K562 (cell line): ENCODE results near the gene NFIC. TPM values are rescaled to one million over a fixed set of nuclear protein-coding genes. Genes with fewer than 3 reads are reported as not detected.

Source experiments
- AFF1 ChIP-seq, 2 experiments: fragments of 450-650 bp; IDR thresholded peaks; 2 replicates each; pipeline ENCODE4 v1.6.1; 2018; ENCODE audit warnings: mild to moderate bottlenecking in 2 of 2, low read depth in 1 of 2; ENCODE audit not compliant: partially characterized antibody in 2 of 2
- ARID1B ChIP-seq: fragments of 450-650 bp; IDR thresholded peaks from 2 replicates; pipeline ENCODE4 v1.6.1; 2016; ENCODE audit warnings: antibody characterized with exemption, mild to moderate bottlenecking, inconsistent platforms
- ATF6 ChIP-seq: sonication (generic); formaldehyde crosslinking; IDR thresholded peaks from 2 replicates; pipeline ENCODE4 v1.4.0; 2020; ENCODE audit warnings: mild to moderate bottlenecking, missing genetic modification reagents
- CHD2 ChIP-seq: IDR thresholded peaks from 2 replicates; pipeline ENCODE4 v1.6.1; 2011; ENCODE audit warnings: low read depth, low read length
- EHMT2 ChIP-seq: fragments of 450-650 bp; IDR thresholded peaks from 2 replicates; pipeline ENCODE4 v1.6.1; 2018; ENCODE audit warnings: antibody characterized with exemption
- FOXP4 ChIP-seq: sonication (generic); formaldehyde crosslinking; IDR thresholded peaks from 2 replicates; pipeline ENCODE4 v1.8.0; 2022; ENCODE audit warnings: mild to moderate bottlenecking, missing genetic modification reagents, borderline replicate concordance
- HMGXB4 ChIP-seq: sonication (generic); formaldehyde crosslinking; IDR thresholded peaks from 2 replicates; pipeline ENCODE4 v1.8.1; 2023; ENCODE audit warnings: mild to moderate bottlenecking, missing genetic modification reagents
- MAFF ChIP-seq: IDR thresholded peaks from 2 replicates; pipeline ENCODE4 v1.6.1; 2012; ENCODE audit warnings: low read length, improper control_type of control experiment
- MEF2A ChIP-seq: IDR thresholded peaks from 2 replicates; pipeline ENCODE4 v1.6.1; 2011; ENCODE audit warnings: low read depth, mild to moderate bottlenecking, low read length, moderate library complexity; ENCODE audit not compliant: control insufficient read depth
- MTF1 ChIP-seq: fragments of 250-450 bp; sonication (Bioruptor Pico); IDR thresholded peaks from 2 replicates; pipeline ENCODE4 v1.9.0; 2021; ENCODE audit warnings: moderate library complexity, mild to moderate bottlenecking, inconsistent platforms, borderline replicate concordance
- PHB ChIP-seq: fragments of 250-450 bp; sonication (Bioruptor Pico); IDR thresholded peaks from 2 replicates; pipeline ENCODE4 v1.5.0; 2021
- SAFB ChIP-seq: fragments of 200-400 bp; formaldehyde crosslinking; IDR thresholded peaks from 2 replicates; pipeline ENCODE4 v1.6.1; 2017; ENCODE audit warnings: low read depth, low read length, borderline replicate concordance
- SAP30 ChIP-seq: fragments of 200-600 bp; sonication (generic); IDR thresholded peaks from 2 replicates; pipeline ENCODE4 v1.6.1; 2012; ENCODE audit warnings: borderline replicate concordance, low read depth, mild to moderate bottlenecking, moderate library complexity, low read length, control low read depth, inconsistent platforms; ENCODE audit not compliant: insufficient read depth, poor library complexity, severe bottlenecking
- YY1 ChIP-seq, 3 experiments: IDR thresholded peaks; 2 replicates each; pipeline ENCODE4 v1.6.1; 2011; ENCODE audit warnings: low read length in 2 of 3, mild to moderate bottlenecking in 2 of 3, moderate library complexity in 2 of 3, borderline replicate concordance in 1 of 3, control low read depth in 1 of 3, low read depth in 1 of 3; ENCODE audit not compliant: insufficient read depth in 3 of 3, insufficient replicate concordance in 2 of 3, control insufficient read depth in 1 of 3, insufficient read length in 1 of 3; ENCODE audit errors: extremely low read depth in 1 of 3
- ZNF197 ChIP-seq: fragments of 200-800 bp; sonication (Bioruptor generic); IDR thresholded peaks from 2 replicates; pipeline ENCODE4 v1.6.1; 2016; ENCODE audit warnings: low read depth, missing genetic modification characterization, missing compliant biosample characterization
- polyA plus RNA-seq, 8 experiments: library from polyadenylated mRNA; depleted of rRNA in 4 of 8; stranded (reverse) in 5 of 8; unstranded in 3 of 8; fragments of >200 nt; fragmentation: Nextera tagmentation in 2 of 8; fragmentation: Illumina TruSeq in 1 of 8; extraction: Ambion mirVana in 2 of 8; extraction: Trizol in 1 of 8; gene quantifications; 2 replicates each; pipeline versions ENCODE4 v1.2.1 to v1.2.3, GENCODE V29; 2011 to 2014; ENCODE audit warnings: inconsistent platforms in 1 of 8, missing spikeins in 1 of 8
- total RNA-seq, 7 experiments: library from RNA; depleted of rRNA in 6 of 7; stranded (reverse); fragments of >200 nt in 6 of 7; fragmentation: Illumina TruSeq in 2 of 7; extraction: Trizol in 2 of 7; gene quantifications; 2 replicates each; pipeline versions ENCODE4 v1.2.1 to v1.2.3, GENCODE V29; 2011 to 2021; ENCODE audit warnings: low replicate concordance in 1 of 7

NFIC gene
- total and polyA plus RNA-seq, 9 of the 15 experiments (the other 6 are each of a cell fraction or from before 2014, with no cell fraction given) = 0.71 to 62.1 (median 6.9) TPM

GRCh38 chr19:3366753-3367627 is 607 bp downstream of the NFIC start (continued):
- peak in 1 of 2 experiments; percentile 34 for TF ChIP-seq AFF1 (IDR thresholded peaks at IDR 0.05; ENCODE audit: low read depth in 1 of 2, partially characterized antibody in 2 of 2)
- no peak for TF ChIP-seq EHMT2
- no peak for TF ChIP-seq MTF1 (CRISPR knock-in tag)
- TF ChIP-seq MAFF = no peak
- TF ChIP-seq HMGXB4 (CRISPR knock-in tag) = 0 out of 2 replicates have a peak, but pooled peaks have one; percentile 55
- peak; percentile 22; the same call in 1 of the 2 replicates for TF ChIP-seq ARID1B
- no peak for TF ChIP-seq ATF6 (CRISPR knock-in tag)
- peak; percentile 58 for TF ChIP-seq SAP30
- TF ChIP-seq YY1 (IDR thresholded peaks at IDR 0.05; ENCODE audit: borderline replicate concordance in 1 of 3, control insufficient read depth in 1 of 3, extremely low read depth in 1 of 3, insufficient read depth in 3 of 3, insufficient read length in 1 of 3, insufficient replicate concordance in 2 of 3, low read depth in 1 of 3, low read length in 2 of 3) = peak in 1 of 3 experiments; percentile 41
- TF ChIP-seq SAFB = no peak
- no peak for TF ChIP-seq FOXP4 (CRISPR knock-in tag)
- TF ChIP-seq MEF2A = no peak
- peak; percentile 73 for TF ChIP-seq CHD2
- no peak for TF ChIP-seq ZNF197 (CRISPR knock-in tag)
- no peak for TF ChIP-seq PHB
